SU-DHL-6 (cell line): ENCODE results near the gene MMP23B.
"Not testable (repeated sequence)": the region's sequence is repeated elsewhere in the genome, so short reads cannot be mapped to it uniquely, and the experiment has no call there.

Experiments
- EZH2phosphoT487 ChIP-seq: fragments of 200-600 bp; sonication (generic), shearing (Covaris generic); conservative IDR thresholded peaks from 2 replicates; pipeline ENCODE4 v1.6.1; 2018; ENCODE audit warnings: mild to moderate bottlenecking, antibody characterized with exemption, low read length, moderate library complexity, mixed read lengths
- TF ChIP-seq, protein P1 (sequence below): fragments of 200-600 bp; sonication (generic); IDR thresholded peaks from one replicate; pipeline ENCODE4 v1.5.1; 2017; ENCODE audit warnings: antibody characterized with exemption, mild to moderate bottlenecking, low read length, moderate library complexity; ENCODE audit not compliant: insufficient read depth, poor library complexity, severe bottlenecking

DNA sequence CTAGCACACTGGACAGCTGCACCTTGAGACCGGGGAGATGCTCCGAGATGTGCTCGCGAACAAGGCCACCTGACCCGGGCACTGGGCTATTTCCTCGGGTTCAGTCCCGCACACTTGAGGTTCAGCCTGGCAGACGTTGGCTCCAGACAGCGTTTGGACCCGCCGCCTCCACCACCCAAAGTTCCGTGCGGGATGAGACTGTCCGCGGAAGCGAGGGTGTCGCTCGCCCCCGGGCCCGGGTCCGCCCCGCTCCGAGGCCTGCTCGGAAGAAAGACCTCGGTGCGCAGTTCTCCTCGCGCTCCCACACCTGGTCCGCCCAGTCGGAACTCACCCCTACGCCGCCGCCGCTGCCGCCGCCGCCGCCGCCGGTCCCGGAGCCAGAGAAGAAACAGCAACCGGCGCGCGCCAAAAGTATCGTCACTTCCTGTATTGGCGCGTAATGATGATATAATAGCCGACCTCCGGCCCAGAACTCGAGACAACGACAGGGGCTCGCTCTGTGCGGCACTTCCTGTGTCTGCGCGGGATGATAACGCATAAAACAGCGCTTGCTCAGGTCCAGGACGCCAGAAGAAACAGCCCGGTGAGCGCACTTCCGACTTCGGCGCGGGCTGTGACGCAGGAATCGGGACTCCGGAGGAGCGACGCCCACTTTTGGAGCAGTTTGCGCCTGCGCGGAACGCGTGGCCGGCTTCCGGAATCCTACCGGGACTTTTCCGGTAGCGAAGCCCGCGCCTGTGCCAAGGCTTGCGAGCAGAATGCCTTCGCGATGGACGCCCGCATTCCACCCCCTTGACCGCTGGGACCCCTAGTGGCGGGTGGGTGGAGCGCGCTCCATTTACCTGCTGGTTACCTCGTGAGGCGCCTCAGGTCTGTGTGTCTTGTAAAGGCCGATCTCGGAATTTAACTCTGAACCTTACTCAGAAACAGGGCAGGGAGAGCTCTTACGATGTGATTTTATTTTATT, 26.9 kb downstream of the MMP23B start, which contains the start of gene CDK11B:
- TF ChIP-seq, protein P1, sequence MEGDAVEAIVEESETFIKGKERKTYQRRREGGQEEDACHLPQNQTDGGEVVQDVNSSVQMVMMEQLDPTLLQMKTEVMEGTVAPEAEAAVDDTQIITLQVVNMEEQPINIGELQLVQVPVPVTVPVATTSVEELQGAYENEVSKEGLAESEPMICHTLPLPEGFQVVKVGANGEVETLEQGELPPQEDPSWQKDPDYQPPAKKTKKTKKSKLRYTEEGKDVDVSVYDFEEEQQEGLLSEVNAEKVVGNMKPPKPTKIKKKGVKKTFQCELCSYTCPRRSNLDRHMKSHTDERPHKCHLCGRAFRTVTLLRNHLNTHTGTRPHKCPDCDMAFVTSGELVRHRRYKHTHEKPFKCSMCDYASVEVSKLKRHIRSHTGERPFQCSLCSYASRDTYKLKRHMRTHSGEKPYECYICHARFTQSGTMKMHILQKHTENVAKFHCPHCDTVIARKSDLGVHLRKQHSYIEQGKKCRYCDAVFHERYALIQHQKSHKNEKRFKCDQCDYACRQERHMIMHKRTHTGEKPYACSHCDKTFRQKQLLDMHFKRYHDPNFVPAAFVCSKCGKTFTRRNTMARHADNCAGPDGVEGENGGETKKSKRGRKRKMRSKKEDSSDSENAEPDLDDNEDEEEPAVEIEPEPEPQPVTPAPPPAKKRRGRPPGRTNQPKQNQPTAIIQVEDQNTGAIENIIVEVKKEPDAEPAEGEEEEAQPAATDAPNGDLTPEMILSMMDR, result not testable (repeated sequence)
- TF ChIP-seq EZH2phosphoT487, result not testable (repeated sequence)
